ENCODE measurements around the gene HYI. TPM values are rescaled to one million over a fixed set of nuclear protein-coding genes. Genes with fewer than 3 reads are reported as not detected.

Gene HYI
- total and polyA plus RNA-seq, 2 experiments from 2014 or later = 14.3 to 18.9 TPM

DNA sequence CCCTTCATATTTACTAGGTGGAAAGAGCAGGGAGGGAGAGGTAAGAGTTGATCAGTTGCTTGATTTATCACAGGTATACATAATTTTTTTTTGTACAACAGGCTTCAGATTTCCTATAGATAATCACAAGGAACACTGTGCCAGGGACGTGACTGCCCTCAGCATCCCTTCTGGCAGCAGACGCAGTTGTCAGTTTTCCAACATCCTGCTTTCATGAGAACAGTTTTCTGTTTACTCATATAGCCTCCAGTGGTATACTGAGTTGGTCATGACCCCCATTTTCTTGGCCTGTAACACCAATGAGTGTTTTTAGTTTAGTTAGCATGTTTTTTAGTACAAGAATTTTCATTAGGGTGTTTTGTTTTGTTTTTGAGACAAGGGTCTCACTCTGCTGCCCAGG is 39.1 kb upstream of the HYI start:
- H3K27me3 ChIP-seq (ENCODE audit: insufficient read depth) = no peaks in the 10 kb centered on the region

More for the DNA sequence above, 39.1 kb upstream of the HYI start:
- Histone ChIP-seq H3F3A (replicated peaks; ENCODE audit: low read depth) (no peaks in the 10 kb centered on the region), H3K4me2 (no peak overlapping the region), H3K27ac (ENCODE audit: low read depth) (no peak overlapping the region), H3K36me3 (ENCODE audit: insufficient read depth) (no peaks in the 10 kb centered on the region), H4K20me1 (replicated peaks; ENCODE audit: insufficient read depth) (no peaks in the 10 kb centered on the region), H2AFZ (no peak overlapping the region), H3K4me3 (no peak overlapping the region), H3K9me2 (ENCODE audit: insufficient read depth) (no peaks in the 10 kb centered on the region), H3K4me1 (ENCODE audit: insufficient read depth) (peaks cover 12% of the 10 kb centered on the region), H3K79me2 (replicated peaks; ENCODE audit: insufficient read depth) (no peaks in the 10 kb centered on the region)
- Mint-ChIP-seq H3K4me1 (peaks cover 20% of the 10 kb centered on the region), H3K27ac (no peak overlapping the region), H3K36me3 (ENCODE audit: low read depth) (peaks cover 2% of the 10 kb centered on the region; the same call in 2 of the 3 replicates), H3K27me3 (ENCODE audit: insufficient read depth, low read depth, poor library complexity) (peaks cover 6% of the 10 kb centered on the region), H3K4me3 (no peak overlapping the region), H3K9me3 (peaks cover 21% of the 10 kb centered on the region)
- DNase-seq (ENCODE audit: low spot score) = no peak
- no peak for TF ChIP-seq EZH2phosphoT487 (IDR thresholded peaks at IDR 0.05; ENCODE audit: unreplicated experiment)
- no peak for TF ChIP-seq STAT1 (IDR thresholded peaks at IDR 0.05; ENCODE audit: unreplicated experiment)
- TF ChIP-seq NANOG (IDR thresholded peaks at IDR 0.05; ENCODE audit: borderline replicate concordance) = no peak
- no peak for TF ChIP-seq ZNF331 (CRISPR knock-in tag; IDR thresholded peaks at IDR 0.05; ENCODE audit: low read depth)
- no peak for TF ChIP-seq ZNF462 (CRISPR knock-in tag; IDR thresholded peaks at IDR 0.05)
- no peak for TF ChIP-seq EZH2 (IDR thresholded peaks at IDR 0.05; ENCODE audit: low read depth, unreplicated experiment)
- TF ChIP-seq POLR2AphosphoS5 (IDR thresholded peaks at IDR 0.05; ENCODE audit: low read depth) = no peak
- TF ChIP-seq, protein P1, sequence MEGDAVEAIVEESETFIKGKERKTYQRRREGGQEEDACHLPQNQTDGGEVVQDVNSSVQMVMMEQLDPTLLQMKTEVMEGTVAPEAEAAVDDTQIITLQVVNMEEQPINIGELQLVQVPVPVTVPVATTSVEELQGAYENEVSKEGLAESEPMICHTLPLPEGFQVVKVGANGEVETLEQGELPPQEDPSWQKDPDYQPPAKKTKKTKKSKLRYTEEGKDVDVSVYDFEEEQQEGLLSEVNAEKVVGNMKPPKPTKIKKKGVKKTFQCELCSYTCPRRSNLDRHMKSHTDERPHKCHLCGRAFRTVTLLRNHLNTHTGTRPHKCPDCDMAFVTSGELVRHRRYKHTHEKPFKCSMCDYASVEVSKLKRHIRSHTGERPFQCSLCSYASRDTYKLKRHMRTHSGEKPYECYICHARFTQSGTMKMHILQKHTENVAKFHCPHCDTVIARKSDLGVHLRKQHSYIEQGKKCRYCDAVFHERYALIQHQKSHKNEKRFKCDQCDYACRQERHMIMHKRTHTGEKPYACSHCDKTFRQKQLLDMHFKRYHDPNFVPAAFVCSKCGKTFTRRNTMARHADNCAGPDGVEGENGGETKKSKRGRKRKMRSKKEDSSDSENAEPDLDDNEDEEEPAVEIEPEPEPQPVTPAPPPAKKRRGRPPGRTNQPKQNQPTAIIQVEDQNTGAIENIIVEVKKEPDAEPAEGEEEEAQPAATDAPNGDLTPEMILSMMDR (conservative IDR thresholded peaks at IDR 0.05; ENCODE audit: low read depth in 2 of 2) = no peak
- no peak for ATAC-seq
